NCI-H2029 (cell line): ENCODE data around the gene NFYA.
A peak's percentile ranks its signal among the peaks of the same experiment; 100 is the strongest.

Experiments
- DNase-seq: peaks from one replicate; lab custom pipeline; 2025; lab: John Stamatoyannopoulos, UW

The NFYA gene

GRCh38 chr6:41047306-41047705, 25.5 kb upstream of the NFYA start:
- DNase-seq, result no peak

DNA sequence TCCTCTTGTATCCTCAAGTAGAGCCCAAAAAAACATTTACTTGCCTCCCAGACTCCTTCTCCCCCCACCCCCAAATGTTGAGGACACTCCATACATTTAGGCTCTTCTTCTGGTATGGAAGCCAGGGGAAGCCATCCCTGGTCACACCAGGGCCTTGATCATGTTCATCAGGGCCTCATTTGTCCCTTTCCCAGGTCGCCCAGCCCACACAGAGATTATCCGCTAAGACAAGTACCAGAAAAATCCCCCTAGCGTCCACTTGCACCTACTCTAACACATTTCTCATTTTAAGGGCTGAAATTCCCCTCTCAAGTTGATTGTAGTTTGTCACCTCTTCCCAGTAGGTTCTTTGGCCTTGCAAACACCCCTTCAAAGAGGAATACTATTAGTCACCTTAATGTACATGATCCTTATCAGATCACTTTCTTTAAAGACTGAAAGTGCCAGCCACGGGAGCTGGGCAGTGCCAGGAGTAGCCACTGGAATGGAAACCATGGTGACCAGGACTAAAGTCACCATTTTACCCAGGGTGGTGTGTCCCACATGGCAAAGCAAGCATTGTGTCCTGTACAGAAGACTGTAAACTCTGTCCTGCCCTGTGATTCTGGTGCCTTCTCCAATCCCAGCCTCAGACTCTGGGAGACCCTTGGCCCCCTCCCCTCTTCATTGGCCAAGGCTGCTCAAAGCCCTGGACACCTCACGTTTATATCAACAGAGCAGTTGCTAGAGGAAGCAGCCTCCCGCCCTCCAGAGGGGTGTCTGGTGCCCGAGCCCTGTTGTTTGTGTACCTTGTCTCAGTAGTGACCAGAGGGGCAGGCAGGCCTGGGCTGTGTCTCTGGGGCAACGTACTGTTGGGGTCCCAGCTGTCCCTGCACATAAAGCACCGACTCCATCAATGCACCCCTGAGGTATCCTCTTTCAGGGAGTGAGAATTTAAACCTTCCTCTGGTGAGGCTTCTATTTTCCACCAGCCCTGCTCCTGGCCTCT, 24.7 kb upstream of the NFYA start:
- DNase-seq, result no peak

DNA sequence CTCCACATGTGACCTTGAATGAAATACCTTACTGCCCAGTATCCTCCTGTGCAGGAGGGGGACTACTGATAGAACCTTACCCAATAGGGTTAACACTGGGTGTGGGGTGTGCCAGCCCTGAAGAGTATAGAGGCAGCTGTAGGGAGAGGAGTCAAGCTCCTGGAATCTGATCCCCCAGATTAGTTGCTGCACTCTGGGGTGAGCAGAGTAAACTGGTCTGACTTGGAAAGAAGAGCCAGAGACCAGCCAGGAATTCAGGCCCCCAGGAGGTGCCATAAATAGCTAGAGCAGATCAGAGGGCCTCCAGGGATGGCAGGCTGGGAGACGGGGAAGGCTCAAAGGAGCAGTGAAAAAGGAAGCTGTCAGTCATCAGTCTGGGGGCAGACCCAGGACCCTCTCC, 23.3 kb upstream of the NFYA start:
- DNase-seq, result no peak

- DNase-seq, result no peak
These were observed 22.8 kb upstream of the NFYA start for GRCh38 chr6:41049955-41050354.

DNA sequence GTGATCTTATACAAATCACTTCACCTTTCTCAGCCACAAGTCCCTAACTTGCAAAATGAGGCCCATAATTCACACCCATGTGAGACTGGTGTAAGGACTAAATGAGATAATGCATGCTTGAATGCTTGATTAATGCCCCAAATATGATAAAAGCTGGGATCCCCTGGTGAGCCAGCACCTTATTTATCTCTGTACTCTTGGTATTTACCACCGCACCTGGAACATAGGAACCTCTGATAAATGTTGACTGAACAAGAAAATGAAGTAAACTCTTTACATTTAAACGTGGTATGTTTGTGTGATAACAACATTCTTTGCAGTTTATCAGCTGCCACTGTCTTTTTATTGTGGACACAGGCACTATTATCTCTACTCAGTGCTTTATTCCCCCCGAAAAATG, 22.2 kb upstream of the NFYA start:
- no peak for DNase-seq

DNA sequence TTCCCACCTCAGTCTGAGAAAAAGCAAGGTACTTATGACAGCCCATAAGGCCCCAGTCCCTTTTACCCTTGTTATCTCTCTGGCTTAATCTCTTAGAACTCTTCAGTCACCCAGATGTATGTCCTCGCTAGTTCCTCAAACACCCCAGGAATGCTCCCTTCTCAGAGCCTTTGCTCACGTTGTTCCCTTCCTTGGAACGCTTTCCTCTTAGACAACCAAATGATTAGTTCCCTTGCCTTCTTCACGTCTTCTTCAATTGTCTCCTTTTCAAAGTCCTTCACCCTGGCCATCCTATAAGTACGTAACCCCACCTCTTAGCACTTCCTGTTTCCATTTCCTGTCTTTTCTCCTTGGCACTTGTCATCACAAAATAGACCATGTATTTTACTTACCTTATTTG, 20.9 kb upstream of the NFYA start:
- peak; percentile 10 for DNase-seq

GRCh38 chr6:41053041-41053440, 19.7 kb upstream of the NFYA start, which contains the start of gene APOBEC2:
APOBEC2 (plus strand) TSS chr6:41053202; CDS start chr6:41053348, 146 bp downstream.
- DNase-seq, result no peak

DNA sequence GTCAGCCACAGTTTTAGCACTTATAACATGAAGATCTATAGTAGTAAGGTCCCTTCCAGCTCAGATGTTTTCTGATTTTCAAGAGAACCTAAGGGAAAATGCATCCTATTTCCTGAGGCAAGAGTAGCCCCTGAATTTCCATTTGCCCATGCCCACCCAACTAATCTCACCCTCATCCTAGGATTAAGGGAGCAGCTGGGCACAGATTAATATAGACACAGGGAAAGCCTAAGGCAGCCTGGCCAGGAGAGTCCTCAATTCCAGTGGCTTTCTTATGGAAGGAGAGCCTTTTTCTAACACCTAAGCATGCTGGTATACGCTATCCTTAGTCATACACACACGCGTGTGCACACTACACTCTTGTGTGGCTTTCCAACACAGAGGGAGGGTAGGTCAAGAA, 18.3 kb upstream of the NFYA start:
- DNase-seq, result no peak

DNA sequence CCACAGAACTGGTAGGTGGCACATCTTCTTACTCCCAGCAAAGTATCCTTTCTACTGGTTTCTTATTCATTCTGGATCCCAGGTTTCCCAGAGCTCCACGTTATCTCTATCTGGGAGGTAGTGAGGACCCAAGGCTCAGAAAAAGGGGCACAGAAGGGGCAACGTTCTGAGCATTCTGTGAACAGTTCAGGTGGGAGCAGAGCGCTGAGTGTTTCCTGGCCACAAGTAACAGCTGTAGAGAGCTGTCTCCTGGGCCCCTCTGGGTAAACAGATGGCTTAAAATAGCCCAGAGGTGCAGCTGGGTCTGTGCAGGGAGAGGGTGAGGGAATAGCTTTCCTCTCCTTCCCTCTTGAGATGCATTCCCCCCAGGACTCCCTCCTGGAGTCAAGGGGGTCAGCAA, 17.6 kb upstream of the NFYA start:
- no peak for DNase-seq

GRCh38 chr6:41056768-41057490, 15.8 kb upstream of the NFYA start:
- no peak for DNase-seq

GRCh38 chr6:41058783-41059181, 14.0 kb upstream of the NFYA start:
- DNase-seq, result no peak

DNA sequence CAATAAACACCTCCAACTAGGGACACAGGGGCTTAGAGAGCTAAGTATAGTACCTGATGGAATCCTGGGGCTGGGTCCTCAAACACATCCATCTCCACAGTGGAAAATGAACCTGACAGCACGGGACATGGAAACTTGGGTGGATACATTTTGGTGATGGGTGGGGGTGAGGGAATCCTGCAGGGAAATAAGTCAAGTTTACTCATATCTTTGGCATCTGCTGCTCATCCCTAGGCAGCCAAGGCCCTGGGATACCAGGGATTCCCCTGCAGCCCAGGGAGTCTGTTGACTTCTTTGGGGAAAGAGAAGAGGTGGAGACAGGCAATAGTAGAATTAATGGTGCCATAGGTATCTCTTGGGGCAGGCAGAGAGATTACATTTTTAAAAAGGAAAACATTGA, 13.2 kb upstream of the NFYA start:
- no peak for DNase-seq

GRCh38 chr6:41061196-41061726, 11.5 kb upstream of the NFYA start:
- DNase-seq, result no peak

GRCh38 chr6:41062056-41062455, 10.7 kb upstream of the NFYA start:
- no peak for DNase-seq

GRCh38 chr6:41063884-41064285, 8.9 kb upstream of the NFYA start:
- no peak for DNase-seq

DNA sequence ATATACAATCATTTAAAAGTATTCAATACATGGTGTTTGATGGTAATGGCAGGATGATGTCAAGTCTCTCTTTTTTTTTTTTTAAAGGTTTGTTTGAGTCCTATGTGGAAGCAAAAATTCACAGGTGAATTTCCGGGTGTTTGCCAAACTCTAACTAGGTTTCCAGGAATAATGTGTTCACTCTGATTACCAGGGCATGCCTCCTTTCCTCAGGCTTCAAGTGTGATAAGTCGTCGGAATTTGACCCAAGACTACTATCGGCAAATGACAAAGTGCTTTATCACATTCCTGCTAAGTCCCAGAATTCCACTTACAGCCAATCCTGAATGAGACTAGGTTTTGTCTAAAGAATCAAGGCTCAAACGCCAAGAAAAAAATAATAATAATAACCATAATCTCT, 7.9 kb upstream of the NFYA start:
- no peak for DNase-seq

GRCh38 chr6:41065550-41066026, 7.2 kb upstream of the NFYA start:
- no peak for DNase-seq

DNA sequence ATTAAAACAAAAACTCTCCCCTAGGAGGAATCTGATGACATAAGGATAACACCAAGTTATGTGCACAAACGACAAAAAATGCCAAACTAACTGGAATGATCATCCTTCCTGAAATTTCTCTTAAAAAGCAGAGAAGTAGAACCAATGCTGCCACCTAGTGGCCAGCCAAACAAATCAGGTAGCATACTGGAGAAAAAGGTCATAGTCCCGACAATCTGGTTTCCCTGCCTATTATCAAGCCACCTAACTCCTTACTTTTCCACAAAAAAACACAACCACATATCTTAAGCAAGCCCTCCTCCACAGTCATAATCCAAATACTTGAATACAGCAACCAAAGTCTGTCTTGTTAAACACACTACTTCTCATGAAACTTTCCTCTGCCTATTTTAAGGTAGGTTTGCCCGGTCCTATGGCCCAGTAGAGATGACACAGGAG, 5.9 kb upstream of the NFYA start:
- DNase-seq, result peak; percentile 63

DNA sequence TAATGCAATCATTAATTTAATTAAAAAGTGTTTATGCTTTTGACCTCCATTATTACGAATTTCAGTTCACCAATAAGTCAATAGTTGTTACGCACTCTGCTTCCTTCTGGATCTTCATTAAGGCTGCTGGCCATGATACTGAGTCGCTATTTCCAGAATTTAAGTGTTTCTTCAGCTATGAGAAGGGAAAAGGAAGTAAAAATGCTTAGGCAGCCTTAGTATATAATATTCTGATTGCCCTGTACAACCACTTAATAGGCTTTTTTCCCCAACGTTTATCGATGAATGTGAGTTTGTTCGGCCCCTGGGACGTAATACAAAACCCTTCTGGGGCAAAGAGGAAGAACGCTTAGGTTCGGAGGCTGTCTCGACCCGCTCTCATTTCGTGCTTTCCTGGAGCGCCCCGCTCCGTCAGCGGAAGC, 1.3 kb upstream of the NFYA start:
- DNase-seq, result peak; percentile 46

DNA sequence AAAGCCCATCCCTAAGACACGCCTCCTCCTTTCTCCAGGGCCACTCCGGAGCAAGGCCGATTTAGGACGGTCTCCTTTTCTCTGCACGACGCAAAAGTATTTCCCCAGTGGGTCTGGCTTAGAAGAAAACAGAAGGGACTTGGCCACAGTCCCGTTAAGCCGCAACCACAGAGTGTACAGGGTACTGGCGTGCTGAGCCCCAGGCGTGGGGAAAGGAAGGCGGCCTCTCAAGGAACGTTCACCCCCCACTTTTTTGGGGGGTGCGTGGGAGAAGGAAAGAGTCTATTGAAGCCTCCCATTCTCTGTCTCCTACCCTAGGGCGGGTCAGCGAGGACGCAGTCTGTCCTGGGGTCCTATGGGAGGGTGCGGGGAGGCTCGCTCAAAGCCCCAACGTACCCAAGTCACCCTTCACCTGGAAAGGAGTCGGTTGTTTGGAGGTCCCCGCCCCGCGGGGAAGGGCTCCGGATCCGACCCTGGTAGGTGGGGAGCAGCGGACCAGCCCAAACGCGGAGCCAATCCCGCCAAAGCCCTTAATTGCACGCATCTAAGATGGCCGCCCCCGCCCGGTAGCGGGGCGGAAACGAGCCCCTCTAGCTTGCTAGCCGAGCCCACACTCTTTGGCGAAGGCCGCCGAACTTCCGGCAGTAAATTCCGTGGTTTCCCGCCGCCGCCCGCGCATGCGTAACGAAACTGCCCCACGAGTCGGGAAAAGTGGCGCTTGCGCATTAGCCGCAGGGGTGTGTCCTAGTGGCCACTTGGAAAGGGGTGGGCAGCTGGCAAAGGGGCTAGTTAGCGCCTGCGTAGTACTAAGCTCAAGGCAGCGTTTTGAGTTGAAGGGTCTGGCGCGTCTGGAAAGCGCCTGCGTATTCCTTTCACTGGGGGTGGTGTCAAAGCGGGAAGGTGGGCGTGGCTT, 595 bp upstream of the NFYA start, which contains the start of gene OARD1:
Gene OARD1 (minus strand): TSS at position 434 of the 913 bp plus-strand sequence. CDS start 722 bp downstream, outside the sequence.
- peak; percentile 100 for DNase-seq

GRCh38 chr6:41073203-41073967, 611 bp downstream of the NFYA start:
- peak; percentile 85 for DNase-seq
